Sigmoid colon (tissue), 7 donors: ENCODE measurements around the gene FAM221A. TPM values are rescaled to one million over a fixed set of nuclear protein-coding genes. Genes with fewer than 3 reads are reported as not detected.

ENCODE experiments used
- DNase-seq: peaks from one replicate; pipeline ENCODE4 v3.0.0-alpha.2; 2019
- H3K27ac ChIP-seq, 4 donors: fragments of 200-600 bp; sonication (generic); one replicate each; pipeline ENCODE4 v1.5.1; 2016 to 2019; ENCODE audit warnings: mild to moderate bottlenecking in 1 of 4
- H3K27me3 ChIP-seq, 3 donors: fragments of 200-600 bp; sonication (generic); one replicate each; pipeline ENCODE4 v1.5.1; 2019; ENCODE audit warnings: mild to moderate bottlenecking in 1 of 3
- H3K36me3 ChIP-seq, 4 donors: fragments of 200-600 bp; sonication (generic); one replicate each; pipeline ENCODE4 v1.5.1; 2016 to 2019
- H3K4me1 ChIP-seq, 4 donors: fragments of 200-600 bp; sonication (generic); one replicate each; pipeline ENCODE4 v1.5.1; 2017 to 2019
- H3K4me3 ChIP-seq, 4 donors: fragments of 200-600 bp; sonication (generic); one replicate each; pipeline ENCODE4 v1.5.1; 2017 to 2019; ENCODE audit warnings: mild to moderate bottlenecking in 2 of 4, moderate library complexity in 1 of 4
- H3K9me3 ChIP-seq, 4 donors: fragments of 200-600 bp in 3 of 4; sonication (generic) in 3 of 4; one replicate each; pipeline versions ENCODE4 v1.5.1 to v1.6.1; 2013 to 2019
- EP300 ChIP-seq, 4 donors: sonication (generic); formaldehyde crosslinking; IDR thresholded peaks; one replicate each; pipeline ENCODE4 v1.6.1; 2017; ENCODE audit warnings: antibody characterized with exemption in 4 of 4
- POLR2A ChIP-seq, 2 donors: fragments of 450-650 bp; IDR thresholded peaks; one replicate each; pipeline ENCODE4 v1.6.1; 2016; ENCODE audit warnings: antibody characterized with exemption in 2 of 2, mild to moderate bottlenecking in 2 of 2, moderate library complexity in 2 of 2
- POLR2AphosphoS5 ChIP-seq, 4 donors: sonication (generic); formaldehyde crosslinking; IDR thresholded peaks; one replicate each; pipeline ENCODE4 v1.6.1; 2017; ENCODE audit warnings: antibody characterized with exemption in 4 of 4
- WGBS, 2 donors: extraction: QIAGEN DNeasy Blood & Tissue Kit; methylation state at CpG; one replicate each; pipeline ENCODE4 v1.1.7; 2013; 5-methylcytosine and 5-hydroxymethylcytosine counted together
- intact Hi-C: fragments of 100-400 bp; cut with DNase I; formaldehyde crosslinking; loops from one replicate; pipeline ENCODE4 v1.15.1; 2023
- polyA plus RNA-seq, 3 donors: library from polyadenylated mRNA; stranded (reverse); fragments of 200-250 nt; gene quantifications; one replicate each; pipeline ENCODE4 v1.2.3, GENCODE V29; 2013
- total RNA-seq, 4 donors: library from RNA; depleted of rRNA; stranded (reverse); fragments of >200 nt; gene quantifications; one replicate each; pipeline ENCODE4 v1.1.0, GENCODE V29; 2016
- TF ChIP-seq, protein P1 (sequence below), 4 experiments: fragments of 450-650 bp in 3 of 4; fragments of 200-600 bp in 1 of 4; IDR thresholded peaks; one replicate each; pipeline ENCODE4 v1.5.1; 2016 to 2019; ENCODE audit warnings: antibody characterized with exemption in 4 of 4, mild to moderate bottlenecking in 3 of 4, moderate library complexity in 2 of 4
- donor health status: healthy with polysubstance abuse.
- donor health status: Bipolar disorder and iron deficiency.
- donor health status: healthy.

FAM221A gene
- total and polyA plus RNA-seq, 7 donors: 8.0 to 16.3 (median 9.4) TPM

- H3K36me3 ChIP-seq: no peaks in the 10 kb centered on the region
- no peak overlapping the region for H3K27ac ChIP-seq
- no peak overlapping the region for H3K4me3 ChIP-seq
- no peaks in the 10 kb centered on the region for H3K4me1 ChIP-seq
- TF ChIP-seq, protein P1, sequence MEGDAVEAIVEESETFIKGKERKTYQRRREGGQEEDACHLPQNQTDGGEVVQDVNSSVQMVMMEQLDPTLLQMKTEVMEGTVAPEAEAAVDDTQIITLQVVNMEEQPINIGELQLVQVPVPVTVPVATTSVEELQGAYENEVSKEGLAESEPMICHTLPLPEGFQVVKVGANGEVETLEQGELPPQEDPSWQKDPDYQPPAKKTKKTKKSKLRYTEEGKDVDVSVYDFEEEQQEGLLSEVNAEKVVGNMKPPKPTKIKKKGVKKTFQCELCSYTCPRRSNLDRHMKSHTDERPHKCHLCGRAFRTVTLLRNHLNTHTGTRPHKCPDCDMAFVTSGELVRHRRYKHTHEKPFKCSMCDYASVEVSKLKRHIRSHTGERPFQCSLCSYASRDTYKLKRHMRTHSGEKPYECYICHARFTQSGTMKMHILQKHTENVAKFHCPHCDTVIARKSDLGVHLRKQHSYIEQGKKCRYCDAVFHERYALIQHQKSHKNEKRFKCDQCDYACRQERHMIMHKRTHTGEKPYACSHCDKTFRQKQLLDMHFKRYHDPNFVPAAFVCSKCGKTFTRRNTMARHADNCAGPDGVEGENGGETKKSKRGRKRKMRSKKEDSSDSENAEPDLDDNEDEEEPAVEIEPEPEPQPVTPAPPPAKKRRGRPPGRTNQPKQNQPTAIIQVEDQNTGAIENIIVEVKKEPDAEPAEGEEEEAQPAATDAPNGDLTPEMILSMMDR (IDR thresholded peaks at IDR 0.05): no peak
- TF ChIP-seq EP300 (IDR thresholded peaks at IDR 0.05): no peak
- TF ChIP-seq POLR2AphosphoS5 (IDR thresholded peaks at IDR 0.05): no peak
- no peak for TF ChIP-seq POLR2A (IDR thresholded peaks at IDR 0.05)
- 97% methylated on average over 22 of the region's 22 CpGs for WGBS, 2 donors
- no peak for DNase-seq
- H3K9me3 ChIP-seq: peaks cover 7 to 14% (median 12%) of the 10 kb centered on the region in 4 donors
- intact Hi-C loops: no loop called here
- H3K27me3 ChIP-seq: no peaks in the 10 kb centered on the region
These were observed 24.6 kb upstream of the FAM221A start for GRCh38 chr7:23655433-23655832.

DNA sequence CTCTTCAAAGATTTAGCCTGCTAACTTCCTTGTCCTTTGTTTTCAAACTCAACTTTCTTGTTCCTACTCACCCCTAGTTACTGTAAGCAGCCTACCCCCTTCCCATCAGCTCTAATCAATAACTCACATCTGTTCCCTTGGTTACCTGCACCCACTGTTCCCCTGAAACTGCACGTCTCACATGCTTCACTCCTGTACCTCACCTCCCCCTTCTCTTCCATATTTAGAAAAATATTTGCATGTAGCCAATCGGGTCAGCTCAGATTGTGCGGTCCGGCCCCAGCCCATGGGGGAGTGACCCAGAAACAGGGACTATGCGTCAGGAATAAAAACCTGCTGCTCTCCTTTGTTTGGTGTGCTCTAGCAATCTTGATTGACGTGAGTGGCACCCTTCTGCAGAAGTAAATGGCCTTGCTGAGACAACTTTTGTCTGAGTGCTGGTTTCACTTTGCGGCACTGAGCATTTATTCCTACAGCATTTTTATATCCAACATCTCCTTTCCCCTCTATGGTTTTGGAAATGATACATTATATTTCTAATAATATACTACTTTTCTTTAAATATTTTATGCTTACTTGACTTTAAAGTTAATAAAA lies 21.1 kb upstream of the FAM221A start:
- TF ChIP-seq EP300 (IDR thresholded peaks at IDR 0.05): no peak
- TF ChIP-seq POLR2AphosphoS5 (IDR thresholded peaks at IDR 0.05): no peak
- no peak for TF ChIP-seq POLR2A (IDR thresholded peaks at IDR 0.05)
- TF ChIP-seq, protein P1 (IDR thresholded peaks at IDR 0.05): no peak
- intact Hi-C loops: no loop called here
- no peak overlapping the region for H3K4me3 ChIP-seq
- no peaks in the 10 kb centered on the region for H3K36me3 ChIP-seq
- H3K27me3 ChIP-seq: no peaks in the 10 kb centered on the region
- WGBS, 2 donors: 82 to 88% methylated on average over 7 of the region's 7 CpGs
- no peaks in the 10 kb centered on the region for H3K4me1 ChIP-seq
- peaks cover 5 to 8% (median 6%) of the 10 kb centered on the region in 4 donors for H3K9me3 ChIP-seq
- no peak overlapping the region for H3K27ac ChIP-seq
- DNase-seq: no peak

GRCh38 chr7:23661385-23661784 lies 18.6 kb upstream of the FAM221A start:
- Histone ChIP-seq H3K27me3 (no peaks in the 10 kb centered on the region), H3K4me1 (no peaks in the 10 kb centered on the region), H3K4me3 (no peak overlapping the region), H3K36me3 (no peaks in the 10 kb centered on the region), H3K9me3 (peaks cover 0 to 2% (median 0%) of the 10 kb centered on the region in 4 donors), H3K27ac (no peak overlapping the region)
- intact Hi-C loops: no loop called here
- TF ChIP-seq, protein P1 (IDR thresholded peaks at IDR 0.05): no peak
- TF ChIP-seq EP300 (IDR thresholded peaks at IDR 0.05) (no peak), POLR2AphosphoS5 (IDR thresholded peaks at IDR 0.05) (no peak), POLR2A (IDR thresholded peaks at IDR 0.05) (no peak)
- DNase-seq: no peak
- WGBS, 2 donors: 88 to 95% methylated on average over 3 of the region's 3 CpGs

- H3K27ac ChIP-seq: no peak overlapping the region
- H3K4me1 ChIP-seq: no peaks in the 10 kb centered on the region
- H3K36me3 ChIP-seq: no peaks in the 10 kb centered on the region
- intact Hi-C loops: no loop called here
- no peaks in the 10 kb centered on the region for H3K27me3 ChIP-seq
- TF ChIP-seq POLR2A (IDR thresholded peaks at IDR 0.05): no peak
- no peak for TF ChIP-seq POLR2AphosphoS5 (IDR thresholded peaks at IDR 0.05)
- TF ChIP-seq, protein P1 (IDR thresholded peaks at IDR 0.05): no peak
- TF ChIP-seq EP300 (IDR thresholded peaks at IDR 0.05): no peak
- no peak overlapping the region for H3K4me3 ChIP-seq
- WGBS, 2 donors: 87 to 89% methylated on average over 8 of the region's 8 CpGs
- no peak for DNase-seq
- peaks cover 0 to 2% (median 0%) of the 10 kb centered on the region in 4 donors for H3K9me3 ChIP-seq
These were observed 17.6 kb upstream of the FAM221A start for GRCh38 chr7:23662124-23662983.
